Left cardiac atrium (tissue), 4 donors: ENCODE data around the gene PEMT. TPM values are rescaled to one million over a fixed set of nuclear protein-coding genes. Genes with fewer than 3 reads are reported as not detected.
"Not testable (repeated sequence)": the region's sequence is repeated elsewhere in the genome, so short reads cannot be mapped to it uniquely, and the experiment has no call there.

Source experiments
- ATAC-seq, 2 donors: fragments of 200-7000 bp; cut with Tn5 transposase; one replicate each; pipeline ENCODE4 v1.9.1; 2020; ENCODE audit warnings: mild to moderate bottlenecking in 2 of 2, moderate library complexity in 2 of 2
- DNase-seq: peaks from one replicate; pipeline ENCODE4 v3.0.0-alpha.2; 2020
- intact Hi-C, 2 donors: fragments of 100-400 bp; cut with DNase I; formaldehyde crosslinking; loops; one replicate each; pipeline versions ENCODE4 v1.14.1 to v1.15.1; 2022 to 2023
- long read RNA-seq: library from polyadenylated mRNA; unstranded; transcript quantifications from one replicate; pipeline ENCODE4 v2.0.0, GENCODE V29; 2021
- total RNA-seq, 2 donors: library from RNA; stranded (reverse); fragmentation: NEBNext Ultra II Directional; extraction: Animal tissue kit (Norgen Biotek cat#: 25700); gene quantifications; one replicate each; pipeline ENCODE4 v1.2.1, GENCODE V29; 2021
- donor health status: DM: no; HTN: yes; CAD: no.
- donor health status: DM: no; HTN: yes; CAD: no; lungs with severe emphysema.
- donor health status: DM: yes; HTN: yes; CAD: no.
- donor health status: Dilated cardiomyopathy.

PEMT gene, protein sequence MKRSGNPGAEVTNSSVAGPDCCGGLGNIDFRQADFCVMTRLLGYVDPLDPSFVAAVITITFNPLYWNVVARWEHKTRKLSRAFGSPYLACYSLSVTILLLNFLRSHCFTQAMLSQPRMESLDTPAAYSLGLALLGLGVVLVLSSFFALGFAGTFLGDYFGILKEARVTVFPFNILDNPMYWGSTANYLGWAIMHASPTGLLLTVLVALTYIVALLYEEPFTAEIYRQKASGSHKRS
- total RNA-seq, result 10 to 100 TPM; 28.1 to 36.5 TPM
- long read RNA-seq, transcript PEMT-201 (7 exons, 1,013 nt), result major isoform, 11 of 17 reads
- long read RNA-seq, partial matches to known transcripts, result 1 of 17 reads
- long read RNA-seq, other reads (novel, unspliced or antisense), result 3 of 17 reads

DNA sequence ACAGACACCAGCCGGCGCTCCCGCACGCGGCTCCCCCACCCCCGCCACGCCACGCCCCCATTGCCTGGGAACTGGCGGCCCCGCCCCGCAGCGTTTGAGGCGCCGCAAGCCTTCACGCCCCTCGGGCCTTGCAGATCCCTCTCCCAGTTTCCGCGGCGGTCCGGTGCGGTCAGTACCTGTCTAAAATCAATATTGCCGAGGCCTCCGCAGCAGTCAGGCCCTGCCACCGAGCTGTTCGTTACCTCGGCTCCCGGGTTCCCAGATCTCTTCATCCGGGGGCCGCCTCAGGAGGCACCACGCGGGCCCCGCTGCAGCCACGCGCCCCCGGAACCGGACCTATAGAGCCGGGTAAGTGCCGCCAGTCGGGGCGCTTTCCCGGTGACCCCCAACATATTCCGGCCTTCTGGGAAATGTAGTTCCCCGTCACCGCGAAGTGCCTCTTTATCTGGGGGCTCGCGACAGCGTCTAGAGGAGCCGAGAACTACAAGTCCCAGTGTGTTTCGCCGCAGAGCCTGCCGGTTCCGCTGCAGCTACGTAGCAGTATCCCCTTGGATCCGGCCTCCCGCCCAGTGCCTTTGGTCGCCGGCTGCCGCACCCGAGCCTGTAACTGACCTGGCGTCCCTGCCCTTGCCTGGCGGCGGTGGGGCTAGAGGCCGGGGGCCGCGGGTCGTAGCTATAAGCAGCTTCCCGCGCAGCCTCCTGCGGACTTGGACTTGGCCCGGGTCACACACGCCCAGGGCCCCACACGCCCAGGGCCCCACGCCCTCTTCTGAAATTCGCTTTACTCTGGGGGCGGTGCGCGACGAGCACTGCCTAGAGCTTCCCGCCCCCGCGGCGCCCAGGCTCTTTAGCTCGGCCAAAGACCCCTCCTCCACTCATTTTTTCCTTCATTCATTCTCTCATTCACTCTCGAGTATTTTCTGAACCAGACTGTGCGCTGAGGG is at the start of gene PEMT:
Gene PEMT (minus strand): TSS at position 354 of the 944 bp plus-strand sequence. CDS start 82 bp downstream, at position 272.
- intact Hi-C loops, result loop anchor here in 1 of 2 donors (1.0 kb wide), 1 partner anchor 20 kb away; no protein-coding TSS in a partner anchor
- DNase-seq, result peak; percentile 98
- ATAC-seq, result peak; percentile 97 to 99

DNA sequence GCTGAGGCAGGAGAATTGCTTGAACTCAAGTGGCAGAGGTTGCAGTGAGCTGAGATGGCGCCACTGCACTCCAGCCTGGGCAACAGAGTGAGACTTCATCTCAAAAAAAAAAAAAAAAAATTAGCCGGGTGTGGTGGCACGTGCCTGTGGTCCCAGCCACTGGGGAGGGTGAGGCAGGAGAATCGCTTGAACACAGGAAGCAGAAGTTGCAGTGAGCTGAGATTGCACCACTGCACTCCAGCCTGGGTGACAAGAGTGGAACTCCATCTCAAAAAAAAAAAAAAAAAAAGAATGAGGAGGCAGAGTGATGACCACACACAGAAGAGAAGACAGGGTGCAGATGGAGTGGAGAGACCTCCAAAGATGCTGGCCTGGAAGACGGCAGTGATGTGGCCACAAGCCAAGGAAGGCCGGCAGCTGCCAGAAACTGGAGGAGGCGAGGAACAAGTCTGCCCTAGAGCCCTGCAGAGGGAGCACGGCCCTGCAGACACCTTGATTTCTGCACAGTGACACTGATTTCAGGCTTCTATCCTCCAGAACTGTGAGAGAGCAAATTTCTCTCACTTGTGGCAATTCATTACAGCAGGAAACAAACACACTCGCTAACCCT is 48.3 kb upstream of the PEMT start:
- DNase-seq, ATAC-seq: not testable (repeated sequence)
- intact Hi-C loops, result loop anchor here in 1 of 2 donors (5.0 to 10.0 kb wide), 2 partner anchors 142 to 635 kb away; partner anchors contain the start of gene RASD1

DNA sequence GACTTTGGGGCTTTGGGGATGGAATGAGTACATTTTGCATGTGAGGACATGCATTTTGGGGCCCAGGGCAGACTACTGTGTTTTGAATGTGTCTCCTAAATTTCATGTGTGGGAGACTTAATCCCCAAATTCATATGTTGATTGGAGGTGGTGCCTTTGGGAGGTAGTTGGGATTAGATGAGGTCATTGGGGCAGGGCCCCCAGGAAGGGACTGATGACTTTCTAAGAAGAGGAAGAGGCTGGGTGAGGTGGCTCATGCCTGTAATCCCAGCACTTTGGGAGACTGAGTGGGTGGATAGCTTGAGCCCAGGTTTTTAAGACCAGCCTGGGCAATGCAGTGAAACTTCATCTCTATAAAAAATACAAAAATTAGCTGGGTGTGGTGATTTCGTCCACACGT is 47.0 kb upstream of the PEMT start:
- intact Hi-C loops, result no loop called here
- ATAC-seq (no peak), DNase-seq (no peak)

DNA sequence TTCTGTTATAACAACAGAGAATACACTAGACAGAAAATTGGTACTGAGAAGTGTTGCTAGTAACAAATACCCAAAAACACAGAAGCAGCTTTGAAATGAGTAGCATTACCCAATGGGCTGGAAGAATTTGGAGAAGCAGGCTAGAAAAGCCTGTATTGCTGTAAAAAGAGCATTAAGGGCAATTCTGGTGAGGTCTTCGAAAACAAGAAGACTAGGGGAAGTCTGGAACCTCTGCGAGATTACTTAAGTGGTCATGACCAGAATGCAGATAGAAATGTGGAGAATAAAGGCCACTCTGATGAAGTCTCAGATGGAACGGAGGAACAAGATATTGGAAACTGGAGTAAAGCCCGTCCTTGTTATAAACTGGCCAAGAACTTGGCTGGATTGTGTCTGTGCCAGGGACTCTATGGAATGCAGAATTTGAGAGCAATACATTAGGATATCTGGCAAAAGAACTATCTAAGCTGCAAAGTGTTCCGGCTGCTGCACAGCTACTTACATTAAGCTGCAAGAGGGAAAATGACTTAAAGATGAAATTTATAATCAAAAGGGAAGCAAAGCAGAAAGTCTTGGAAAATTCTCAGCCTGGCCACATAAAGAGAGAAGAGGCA is 44.9 kb upstream of the PEMT start:
- intact Hi-C loops, result no loop called here
- DNase-seq (no peak), ATAC-seq (no peak)

DNA sequence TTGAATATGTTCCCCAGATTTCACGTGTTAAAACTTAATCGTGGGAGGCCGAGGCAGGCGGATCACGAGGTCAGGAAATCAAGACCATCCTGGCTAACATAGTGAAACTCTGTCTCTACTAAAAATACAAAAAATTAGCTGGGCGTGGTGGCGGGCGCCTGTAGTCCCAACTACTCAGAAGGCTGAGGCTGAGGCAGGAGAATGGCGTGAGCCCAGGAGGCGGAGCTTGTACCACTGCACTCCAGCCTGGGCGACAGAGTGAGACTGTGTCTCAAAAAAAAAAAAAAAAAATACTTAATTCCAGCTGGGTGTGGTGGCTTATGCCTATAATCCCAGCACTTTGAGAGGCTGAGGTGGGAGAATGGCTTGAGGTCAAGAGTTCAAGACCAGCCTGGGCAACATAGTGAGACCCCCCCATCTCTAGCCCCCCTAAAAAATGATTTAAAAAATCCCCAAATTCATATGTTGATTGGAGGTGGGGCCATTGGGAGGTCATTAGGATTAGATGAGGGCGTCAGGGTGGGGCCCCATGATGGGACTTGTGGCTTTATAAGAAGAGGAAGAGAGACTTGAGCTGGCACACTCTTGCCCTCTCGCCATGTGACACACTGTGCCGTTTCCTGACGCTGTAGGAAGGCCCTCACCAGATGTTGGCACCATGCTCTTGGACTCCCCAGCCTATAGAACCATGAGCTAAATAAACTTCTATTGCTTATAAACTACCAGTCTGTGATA is 44.2 kb upstream of the PEMT start:
- ATAC-seq, intact Hi-C loops, DNase-seq: not testable (repeated sequence)

DNA sequence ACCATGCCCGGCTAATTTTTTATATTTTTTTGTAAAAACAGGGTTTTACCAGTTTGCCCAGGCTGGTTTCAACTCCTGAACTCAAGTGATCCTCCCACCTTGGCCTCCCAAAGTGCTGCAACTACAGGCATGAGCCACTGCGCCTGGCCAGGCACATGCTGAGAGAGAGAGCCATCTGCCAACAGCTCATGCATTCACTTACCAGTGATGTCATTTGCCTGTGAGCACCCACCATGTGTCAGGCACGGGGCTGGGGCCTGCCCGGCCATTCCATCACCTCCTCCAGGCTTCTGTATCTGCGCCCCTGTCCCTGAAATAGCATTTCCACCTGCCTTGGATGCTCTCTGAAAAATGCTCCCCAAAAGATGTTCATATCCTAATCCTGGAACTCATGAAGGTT is 43.6 kb upstream of the PEMT start:
- intact Hi-C loops, result no loop called here
- ATAC-seq (no peak), DNase-seq (no peak)

DNA sequence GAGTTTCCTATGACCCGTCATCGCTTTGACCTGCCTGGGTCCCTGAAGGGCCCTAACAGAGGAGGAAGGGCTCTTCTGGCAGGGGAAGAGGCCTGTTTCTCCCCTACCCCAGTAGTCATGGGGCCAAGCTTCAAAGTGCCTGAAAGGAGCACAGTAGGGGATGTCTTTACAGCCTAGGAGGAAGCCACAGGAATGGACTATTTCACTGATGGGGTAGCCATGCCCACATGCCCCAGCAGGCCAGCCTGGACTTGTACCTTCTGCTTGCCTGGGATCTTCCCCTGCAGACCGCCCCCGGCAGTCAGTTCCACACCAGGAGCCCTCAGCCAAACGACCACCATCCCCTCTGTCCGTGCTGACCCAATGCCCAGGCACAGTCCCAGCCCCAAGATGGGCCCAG is 41.8 kb upstream of the PEMT start:
- intact Hi-C loops, result no loop called here
- DNase-seq (no peak), ATAC-seq (no peak)

DNA sequence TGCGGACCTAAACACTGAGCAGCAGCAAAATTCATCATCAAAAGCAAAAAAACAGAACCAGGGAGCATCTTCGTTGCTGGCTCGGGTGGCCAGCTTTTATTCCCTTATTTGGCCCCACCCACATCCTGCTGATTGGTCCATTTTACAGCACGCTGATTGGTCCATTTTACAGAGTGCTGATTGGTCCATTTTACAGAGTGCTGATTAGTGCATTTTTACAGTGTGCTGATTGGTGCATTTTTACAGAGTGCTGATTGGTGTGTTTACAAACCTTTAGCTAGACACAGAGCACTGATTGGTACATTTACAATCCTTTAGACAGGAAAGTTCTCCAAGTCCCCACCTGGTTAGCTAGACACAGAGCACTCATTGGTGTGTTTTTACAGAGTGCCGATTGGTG is 41.2 kb upstream of the PEMT start:
- ATAC-seq, DNase-seq, intact Hi-C loops: not testable (repeated sequence)

DNA sequence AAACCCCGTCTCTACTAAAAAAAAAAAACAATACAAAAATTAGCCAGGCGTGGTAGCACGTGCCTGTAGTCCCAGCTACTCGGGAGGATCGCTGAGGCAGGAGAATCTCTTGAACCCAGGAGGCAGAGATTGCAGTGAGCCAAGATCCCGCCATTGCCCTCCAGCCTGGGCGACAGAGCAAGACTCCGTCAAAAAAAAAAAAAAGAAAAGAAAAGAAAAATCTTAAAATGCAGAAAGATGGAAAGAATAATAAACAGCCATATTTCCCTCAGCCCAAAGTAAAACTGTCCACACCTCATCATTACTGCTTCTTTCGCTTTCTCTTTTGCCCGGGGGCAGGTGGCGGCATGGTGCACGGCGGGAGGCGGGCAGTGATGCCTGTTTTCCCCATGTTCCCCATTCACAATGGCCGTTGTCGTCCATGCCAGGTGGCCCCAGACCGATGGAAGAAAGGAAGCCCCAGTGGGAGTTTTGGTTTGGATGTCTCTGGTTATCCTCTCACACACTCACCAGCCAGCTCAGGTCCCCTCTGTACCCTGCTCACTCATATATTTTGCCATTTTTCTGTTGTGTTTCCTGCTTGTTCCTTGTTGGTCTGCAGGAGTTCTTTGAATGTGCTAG is 37.0 kb upstream of the PEMT start:
- DNase-seq, result no peak
- ATAC-seq, result no peak
- intact Hi-C loops, result no loop called here

DNA sequence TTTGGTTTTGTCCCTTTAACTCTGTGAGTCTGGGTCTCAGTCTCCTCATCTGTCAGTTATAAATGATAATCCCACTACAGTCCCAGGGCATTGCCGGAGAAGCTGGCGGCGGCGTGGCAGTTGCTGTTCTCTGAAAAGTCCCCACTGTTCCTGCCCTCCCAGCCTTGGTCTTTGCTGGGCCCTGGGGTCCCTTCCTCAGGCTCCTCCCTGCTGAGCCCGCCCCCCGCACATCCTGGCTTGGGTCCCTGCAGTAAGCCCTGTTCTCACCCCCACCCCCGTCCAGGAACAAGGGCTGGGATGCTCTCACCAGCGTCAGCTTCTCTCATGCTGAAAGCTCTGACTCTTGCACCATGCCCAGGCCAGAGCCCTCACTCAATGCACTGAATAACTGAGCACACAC is 35.3 kb upstream of the PEMT start:
- no peak for ATAC-seq
- intact Hi-C loops, result no loop called here
- no peak for DNase-seq

DNA sequence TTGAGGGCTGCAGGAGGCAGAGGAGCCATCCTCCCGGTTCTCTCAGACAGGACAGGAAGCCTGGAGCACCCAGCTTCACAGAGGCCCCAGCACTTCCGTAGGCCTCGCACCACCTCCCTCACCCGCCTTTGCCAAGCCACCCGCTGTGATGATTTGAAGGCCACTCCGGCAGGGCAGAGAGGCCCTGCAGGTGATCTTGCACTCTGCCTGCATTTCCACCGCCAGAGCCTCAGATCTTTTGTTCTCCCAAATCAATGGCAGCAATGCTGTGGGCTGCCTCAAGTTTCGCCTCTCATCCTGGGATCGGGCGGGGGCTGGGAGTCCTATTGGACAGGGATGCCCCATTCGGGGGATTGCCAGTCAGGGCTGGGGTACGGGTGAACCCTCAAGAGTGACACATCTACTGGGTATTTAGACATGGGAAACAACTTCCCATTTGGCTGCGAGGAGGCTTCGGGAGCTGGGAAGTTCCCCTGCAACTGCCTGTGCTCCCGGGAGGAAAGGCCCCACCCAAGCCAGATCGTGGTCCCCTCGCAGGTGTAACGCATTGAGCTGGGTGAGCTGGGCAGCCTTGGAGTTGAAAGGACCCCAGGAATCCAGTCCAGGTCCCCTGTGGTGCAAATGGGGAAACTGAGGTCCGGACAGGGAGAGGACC is 34.8 kb upstream of the PEMT start:
- DNase-seq (no peak), ATAC-seq (no peak)
- intact Hi-C loops, result no loop called here

DNA sequence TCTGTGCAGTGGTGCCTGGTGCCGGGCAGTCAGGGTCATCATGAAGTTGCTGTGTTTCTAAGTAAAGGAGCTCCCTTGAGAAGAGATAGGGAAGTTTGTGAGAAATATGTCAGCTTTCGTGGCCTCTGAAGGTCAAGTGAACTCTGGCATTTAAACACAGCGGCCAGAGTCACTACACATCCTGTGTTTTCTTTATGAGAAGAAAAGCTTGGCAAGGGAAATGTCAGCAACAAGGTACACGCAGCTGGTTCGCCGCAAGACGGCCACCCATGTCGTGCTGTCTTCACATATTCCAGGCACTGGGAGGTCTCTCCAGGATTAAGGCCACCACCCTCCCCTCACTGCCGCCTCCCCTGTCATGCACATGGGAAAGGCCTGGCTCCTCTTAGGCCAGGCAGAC is 33.2 kb upstream of the PEMT start:
- ATAC-seq, result no peak
- no peak for DNase-seq
- intact Hi-C loops, result no loop called here

DNA sequence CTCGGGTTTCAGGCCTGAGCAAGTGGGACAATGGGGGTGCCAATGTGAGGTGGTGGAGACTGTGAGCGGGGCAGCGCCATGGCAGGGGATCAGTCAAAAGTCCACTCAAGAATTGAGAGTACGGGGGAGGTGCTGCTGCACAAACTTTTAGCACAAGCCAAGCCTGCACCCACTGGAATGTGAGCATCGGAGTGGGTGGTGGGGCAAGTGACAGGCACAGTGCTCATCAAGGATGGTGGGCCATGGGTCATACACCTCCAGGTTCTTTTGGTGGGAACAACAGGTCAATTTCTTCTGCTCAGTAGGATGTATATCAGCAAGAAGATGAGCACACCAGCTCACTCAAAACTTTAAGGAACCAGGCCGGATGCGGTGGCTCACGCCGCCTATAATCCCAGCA is 32.4 kb upstream of the PEMT start:
- ATAC-seq, result no peak
- DNase-seq, result no peak
- intact Hi-C loops, result no loop called here

DNA sequence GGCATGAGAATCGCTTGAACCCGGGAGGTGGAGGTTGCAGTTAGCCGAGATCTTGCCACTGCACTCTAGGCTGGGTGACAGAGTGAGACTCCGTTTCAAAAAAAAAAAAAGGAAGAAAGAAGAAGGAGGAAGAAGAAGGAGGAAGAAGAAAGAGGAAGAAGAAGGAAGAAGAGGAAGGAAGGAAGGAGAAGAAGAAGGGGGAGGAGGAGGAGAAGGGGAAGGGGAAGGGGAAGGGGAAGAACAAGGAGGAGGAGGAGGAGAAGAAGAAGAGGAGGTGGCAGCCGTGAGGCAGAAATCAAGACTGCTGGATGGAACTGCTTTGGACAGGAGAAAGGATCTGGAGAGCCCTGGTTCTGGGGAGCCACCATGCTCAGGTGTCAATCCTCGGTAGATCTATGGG is 29.7 kb upstream of the PEMT start:
- intact Hi-C loops, result no loop called here
- DNase-seq (no peak), ATAC-seq (no peak)

DNA sequence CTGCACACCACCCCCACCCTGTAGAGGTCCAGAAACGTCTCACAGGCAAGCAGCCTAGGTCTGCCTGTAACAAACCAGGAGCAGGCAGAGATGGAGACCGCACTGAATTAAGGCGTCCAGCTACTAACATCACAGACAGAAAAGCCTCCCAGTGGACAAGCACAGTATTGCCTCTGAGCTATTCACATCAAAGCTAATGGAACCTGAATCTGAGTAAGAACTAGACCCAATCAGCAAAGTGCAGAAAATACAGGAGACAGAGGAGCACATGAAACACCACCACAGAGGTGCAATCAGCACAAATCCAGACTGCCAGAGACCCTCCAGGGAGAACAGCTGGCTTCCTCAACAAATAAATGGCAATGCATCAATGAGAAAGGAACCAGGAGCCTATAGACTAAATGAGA is 22.2 kb upstream of the PEMT start:
- DNase-seq (peak; percentile 46), ATAC-seq (peak; percentile 87 to 91)
- intact Hi-C loops, result loop anchor here in 1 of 2 donors (2.0 kb wide), 1 partner anchor 259 kb away; no protein-coding TSS in a partner anchor

DNA sequence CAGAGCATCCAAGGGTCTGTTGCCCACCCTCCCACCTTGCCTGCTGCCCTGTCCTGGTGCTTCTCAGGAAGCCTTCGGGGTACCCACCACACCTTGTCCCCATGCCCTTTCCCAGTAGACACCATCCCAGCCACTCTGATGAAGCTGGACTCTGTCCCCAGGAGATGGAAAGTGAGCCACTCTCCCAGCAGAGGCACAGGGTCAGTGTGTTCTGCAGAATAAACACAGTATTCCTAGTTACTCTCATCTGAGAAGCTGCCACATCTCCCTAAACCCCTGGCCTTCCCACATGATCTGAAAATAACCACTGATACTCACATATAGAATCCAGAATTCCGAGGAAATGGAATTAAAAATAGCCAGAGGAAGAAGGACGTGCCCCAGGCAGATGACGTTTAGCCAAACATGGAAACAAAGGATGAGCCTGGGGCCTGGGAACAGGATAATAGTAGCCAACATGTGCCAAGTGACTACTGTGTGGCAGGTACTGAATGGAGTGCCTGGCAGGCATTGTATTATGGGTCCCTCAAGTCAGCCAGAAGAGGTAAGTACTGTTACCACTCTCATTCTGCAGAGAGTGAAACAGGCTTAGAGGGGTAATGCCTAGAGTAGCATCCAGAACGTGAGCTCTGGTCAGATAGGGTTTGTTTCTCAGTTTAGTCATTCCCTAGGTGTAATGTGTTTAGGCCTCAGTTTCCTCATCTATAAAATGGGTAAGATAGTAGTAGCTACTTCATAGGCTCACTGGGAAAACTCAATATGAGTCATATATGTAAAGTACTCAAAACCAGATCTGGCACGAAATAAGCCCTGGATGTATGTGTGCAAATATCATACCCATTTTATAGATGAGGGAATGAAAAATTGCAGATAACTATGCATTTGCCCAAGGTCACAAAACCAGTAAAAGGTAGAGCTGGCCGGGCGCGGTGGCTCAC is 20.8 kb upstream of the PEMT start:
- intact Hi-C loops, result no loop called here
- ATAC-seq (no peak), DNase-seq (no peak)
